HEK293 (cell line): ENCODE results near the gene GRB14.

Source experiments
- CTCF ChIP-seq: fragments of 450-650 bp; formaldehyde crosslinking; IDR thresholded peaks from 2 replicates; pipeline ENCODE4 v1.5.1; 2016; ENCODE audit warnings: missing biosample characterization, missing genetic modification characterization
- MYNN ChIP-seq: fragments of 450-650 bp; formaldehyde crosslinking; IDR thresholded peaks from 2 replicates; pipeline ENCODE4 v1.5.1; 2016; ENCODE audit warnings: missing biosample characterization, missing genetic modification characterization, borderline replicate concordance
- MZF1 ChIP-seq: fragments of 450-650 bp; formaldehyde crosslinking; IDR thresholded peaks from 2 replicates; pipeline ENCODE4 v1.5.1; 2017; ENCODE audit warnings: missing biosample characterization, missing genetic modification characterization, borderline replicate concordance
- PRDM10 ChIP-seq: fragments of 450-650 bp; formaldehyde crosslinking; IDR thresholded peaks from 2 replicates; pipeline ENCODE4 v1.5.1; 2016; ENCODE audit warnings: missing biosample characterization, missing genetic modification characterization
- TCF7L2 ChIP-seq: IDR thresholded peaks from 2 replicates; pipeline ENCODE4 v1.6.1; 2011; ENCODE audit warnings: low read depth, mild to moderate bottlenecking, inconsistent platforms, low read length, moderate library complexity, borderline replicate concordance
- ZNF350 ChIP-seq: fragments of 450-650 bp; formaldehyde crosslinking; IDR thresholded peaks from 2 replicates; pipeline ENCODE4 v1.5.0; 2017; ENCODE audit warnings: missing biosample characterization, mild to moderate bottlenecking, missing genetic modification characterization
- ZNF398 ChIP-seq: fragments of 450-650 bp; formaldehyde crosslinking; IDR thresholded peaks from 2 replicates; pipeline ENCODE4 v1.5.1; 2017; ENCODE audit warnings: missing biosample characterization, missing genetic modification characterization
- ZNF777 ChIP-seq: fragments of 450-650 bp; formaldehyde crosslinking; IDR thresholded peaks from 2 replicates; pipeline ENCODE4 v1.5.1; 2017; ENCODE audit warnings: missing biosample characterization, missing genetic modification characterization, borderline replicate concordance
- TF ChIP-seq, protein P1 (sequence below): fragments of 450-650 bp; formaldehyde crosslinking; IDR thresholded peaks from 2 replicates; pipeline ENCODE4 v1.5.0; 2017; ENCODE audit warnings: missing biosample characterization, missing genetic modification characterization, borderline replicate concordance
- TF ChIP-seq, protein P2 (sequence below): fragments of 450-650 bp; formaldehyde crosslinking; IDR thresholded peaks from 2 replicates; pipeline ENCODE4 v1.5.1; 2016; ENCODE audit warnings: missing biosample characterization, missing genetic modification characterization

DNA sequence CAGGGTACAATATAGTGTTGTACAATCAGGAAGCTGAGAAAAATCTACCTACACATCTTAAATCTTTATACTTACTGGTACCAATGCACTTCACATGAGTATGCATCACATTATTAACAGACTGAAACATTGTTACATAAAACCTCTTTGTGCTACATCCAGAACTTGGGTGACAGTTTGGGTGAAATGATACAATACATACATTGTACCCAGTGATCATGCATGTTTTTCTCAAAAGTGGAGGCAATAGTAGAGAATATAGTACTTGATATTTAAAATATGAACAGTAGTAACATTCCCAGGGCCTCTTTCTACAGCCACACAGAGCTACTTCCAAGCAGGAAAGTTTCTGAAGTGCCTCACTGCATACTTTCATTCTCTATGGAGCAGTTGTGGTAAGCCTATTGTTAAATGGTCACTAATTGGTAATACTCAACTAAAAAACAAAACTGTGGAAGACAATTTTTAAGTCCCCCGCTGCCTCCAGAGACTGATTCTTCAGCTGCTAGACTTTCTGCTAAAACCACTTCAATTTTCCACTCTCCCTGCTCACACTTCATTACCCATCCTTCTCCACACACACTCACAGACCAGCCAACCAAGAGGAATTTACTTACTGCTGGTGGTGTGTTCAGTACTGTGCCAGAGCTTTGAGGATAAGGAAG lies 22.9 kb upstream of the GRB14 start:
- TF ChIP-seq, protein P1, sequence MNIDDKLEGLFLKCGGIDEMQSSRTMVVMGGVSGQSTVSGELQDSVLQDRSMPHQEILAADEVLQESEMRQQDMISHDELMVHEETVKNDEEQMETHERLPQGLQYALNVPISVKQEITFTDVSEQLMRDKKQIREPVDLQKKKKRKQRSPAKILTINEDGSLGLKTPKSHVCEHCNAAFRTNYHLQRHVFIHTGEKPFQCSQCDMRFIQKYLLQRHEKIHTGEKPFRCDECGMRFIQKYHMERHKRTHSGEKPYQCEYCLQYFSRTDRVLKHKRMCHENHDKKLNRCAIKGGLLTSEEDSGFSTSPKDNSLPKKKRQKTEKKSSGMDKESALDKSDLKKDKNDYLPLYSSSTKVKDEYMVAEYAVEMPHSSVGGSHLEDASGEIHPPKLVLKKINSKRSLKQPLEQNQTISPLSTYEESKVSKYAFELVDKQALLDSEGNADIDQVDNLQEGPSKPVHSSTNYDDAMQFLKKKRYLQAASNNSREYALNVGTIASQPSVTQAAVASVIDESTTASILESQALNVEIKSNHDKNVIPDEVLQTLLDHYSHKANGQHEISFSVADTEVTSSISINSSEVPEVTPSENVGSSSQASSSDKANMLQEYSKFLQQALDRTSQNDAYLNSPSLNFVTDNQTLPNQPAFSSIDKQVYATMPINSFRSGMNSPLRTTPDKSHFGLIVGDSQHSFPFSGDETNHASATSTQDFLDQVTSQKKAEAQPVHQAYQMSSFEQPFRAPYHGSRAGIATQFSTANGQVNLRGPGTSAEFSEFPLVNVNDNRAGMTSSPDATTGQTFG (tag by site-specific recombination) = no peak
- no peak for TF ChIP-seq PRDM10 (tag by site-specific recombination)
- no peak for TF ChIP-seq CTCF (tag by site-specific recombination)
- TF ChIP-seq ZNF398 (tag by site-specific recombination) = no peak
- TF ChIP-seq, protein P2, sequence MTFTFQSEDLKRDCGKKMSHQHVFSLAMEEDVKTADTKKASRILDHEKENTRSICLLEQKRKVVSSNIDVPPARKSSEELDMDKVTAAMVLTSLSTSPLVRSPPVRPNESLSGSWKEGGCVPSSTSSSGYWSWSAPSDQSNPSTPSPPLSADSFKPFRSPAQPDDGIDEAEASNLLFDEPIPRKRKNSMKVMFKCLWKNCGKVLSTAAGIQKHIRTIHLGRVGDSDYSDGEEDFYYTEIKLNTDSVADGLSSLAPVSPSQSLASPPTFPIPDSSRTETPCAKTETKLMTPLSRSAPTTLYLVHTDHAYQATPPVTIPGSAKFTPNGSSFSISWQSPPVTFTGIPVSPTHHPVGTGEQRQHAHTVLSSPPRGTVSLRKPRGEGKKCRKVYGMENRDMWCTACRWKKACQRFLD = no peak
- TF ChIP-seq ZNF777 (tag by site-specific recombination) = no peak
- no peak for TF ChIP-seq MYNN (tag by site-specific recombination)
- no peak for TF ChIP-seq ZNF350
- no peak for TF ChIP-seq TCF7L2
- TF ChIP-seq MZF1 (tag by site-specific recombination) = no peak
